Nephron progenitor cell (in vitro differentiated cells): ENCODE measurements around the gene SLC6A7.

Experiments
- DNase-seq: peaks from one replicate; pipeline ENCODE4 v3.0.0; 2021
- H3K27ac Mint-ChIP-seq: 2 replicates; pipeline ENCODE4 v1.8.0; 2021; ENCODE audit warnings: mild to moderate bottlenecking, moderate library complexity, mixed read lengths
- H3K27me3 Mint-ChIP-seq: 2 replicates; pipeline ENCODE4 v1.8.0; 2021; ENCODE audit warnings: mild to moderate bottlenecking, low read depth, mixed read lengths; ENCODE audit not compliant: poor library complexity
- H3K36me3 Mint-ChIP-seq: 2 replicates; pipeline ENCODE4 v1.8.0; 2021; ENCODE audit warnings: low read depth, mixed read lengths
- H3K4me1 Mint-ChIP-seq: 2 replicates; pipeline ENCODE4 v1.8.0; 2021; ENCODE audit warnings: mixed read lengths
- H3K4me3 Mint-ChIP-seq: 2 replicates; pipeline ENCODE4 v1.8.0; 2021; ENCODE audit warnings: mild to moderate bottlenecking, moderate library complexity, mixed read lengths
- H3K9me3 Mint-ChIP-seq: 2 replicates; pipeline ENCODE4 v1.8.0; 2021; ENCODE audit warnings: mild to moderate bottlenecking, moderate library complexity, mixed read lengths
- CTCF ChIP-seq: fragments of 200-600 bp; sonication (generic); IDR thresholded peaks from 2 replicates; pipeline ENCODE4 v1.5.0; 2021; ENCODE audit warnings: antibody characterized with exemption

Gene SLC6A7

GRCh38 chr5:150234576-150235499 is 45.0 kb downstream of the SLC6A7 start:
- DNase-seq: no peak
- H3K27ac Mint-ChIP-seq: peak overlapping the region; percentile 91
- H3K27me3 Mint-ChIP-seq: no peaks in the 10 kb centered on the region
- no peak for TF ChIP-seq CTCF
- no peak overlapping the region for H3K4me3 Mint-ChIP-seq
- no peaks in the 10 kb centered on the region for H3K9me3 Mint-ChIP-seq
- H3K4me1 Mint-ChIP-seq: peaks cover 21% of the 10 kb centered on the region
- H3K36me3 Mint-ChIP-seq: no peaks in the 10 kb centered on the region

DNA sequence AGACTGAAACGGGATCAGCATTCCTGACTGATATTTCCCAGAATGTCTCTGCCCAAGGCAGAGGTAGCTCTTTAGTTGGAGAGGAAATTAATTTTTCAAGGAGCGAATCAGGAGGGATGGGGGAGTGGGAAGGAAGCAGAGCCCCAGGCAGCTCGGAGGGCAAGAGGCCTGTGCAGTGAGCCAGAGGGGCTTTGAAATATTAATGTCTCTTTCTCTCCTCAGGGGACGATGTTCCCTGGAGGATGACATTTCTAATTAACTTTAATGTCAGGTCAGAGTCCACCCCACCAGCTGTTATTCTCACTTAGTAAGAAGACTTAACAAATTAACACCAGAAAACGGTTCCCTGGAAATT is 45.6 kb downstream of the SLC6A7 start:
- Mint-ChIP-seq H3K4me1 (peaks cover 20% of the 10 kb centered on the region), H3K36me3 (no peaks in the 10 kb centered on the region)

GRCh38 chr5:150236313-150236712 is 46.5 kb downstream of the SLC6A7 start:
- Mint-ChIP-seq H3K27me3 (no peaks in the 10 kb centered on the region), H3K4me1 (peaks cover 14% of the 10 kb centered on the region), H3K4me3 (no peak overlapping the region), H3K36me3 (no peaks in the 10 kb centered on the region), H3K9me3 (no peaks in the 10 kb centered on the region), H3K27ac (no peak overlapping the region)
- no peak for DNase-seq
- TF ChIP-seq CTCF: no peak

More for the DNA sequence above, 45.6 kb downstream of the SLC6A7 start:
- Mint-ChIP-seq H3K4me3 (no peak overlapping the region), H3K27ac (peak overlapping the region; percentile 36), H3K27me3 (no peaks in the 10 kb centered on the region), H3K9me3 (no peaks in the 10 kb centered on the region)
- TF ChIP-seq CTCF: no peak
- DNase-seq: no peak

GRCh38 chr5:150236981-150237754 is 47.3 kb downstream of the SLC6A7 start:
- no peak for TF ChIP-seq CTCF
- no peaks in the 10 kb centered on the region for H3K36me3 Mint-ChIP-seq
- no peak overlapping the region for H3K27ac Mint-ChIP-seq
- H3K27me3 Mint-ChIP-seq: no peaks in the 10 kb centered on the region
- H3K4me3 Mint-ChIP-seq: no peak overlapping the region
- no peaks in the 10 kb centered on the region for H3K9me3 Mint-ChIP-seq
- no peak for DNase-seq
- H3K4me1 Mint-ChIP-seq: peaks cover 22% of the 10 kb centered on the region

DNA sequence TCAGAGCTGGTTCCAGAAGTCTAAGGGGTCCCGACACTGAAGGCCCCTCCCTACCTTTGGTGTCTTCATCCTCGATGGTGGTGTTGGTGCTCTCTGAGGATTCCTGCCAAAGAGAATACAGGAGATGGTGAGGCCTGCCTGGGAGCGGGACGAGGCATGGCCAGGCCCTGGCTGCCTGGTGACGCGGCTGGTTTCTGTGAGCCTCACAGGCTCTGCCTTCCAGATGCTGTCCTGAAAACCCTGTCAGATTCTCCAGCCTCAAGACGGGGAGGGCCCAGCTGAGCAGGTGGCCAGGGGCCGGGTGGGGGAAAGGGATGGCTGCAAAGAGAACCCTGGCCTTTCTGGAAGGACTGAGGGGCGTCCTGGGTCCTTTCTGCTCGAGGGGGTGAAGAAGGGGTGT is 48.8 kb downstream of the SLC6A7 start:
- Mint-ChIP-seq H3K27ac (no peak overlapping the region), H3K4me3 (no peak overlapping the region), H3K36me3 (no peaks in the 10 kb centered on the region), H3K4me1 (peaks cover 35% of the 10 kb centered on the region), H3K27me3 (no peaks in the 10 kb centered on the region), H3K9me3 (no peaks in the 10 kb centered on the region)
- no peak for TF ChIP-seq CTCF
- DNase-seq: no peak
